GM12878 (cell line): ENCODE results near the gene MRPL38. TPM values are rescaled to one million over a fixed set of nuclear protein-coding genes. Genes with fewer than 3 reads are reported as not detected.

Experiments
- ATAC-seq: fragments of 200-7000 bp; cut with Tn5 transposase; 3 replicates; pipeline ENCODE4 v1.9.1; 2020; ENCODE audit warnings: mild to moderate bottlenecking, moderate library complexity
- BruUV-seq: library from RNA; stranded (reverse); fragments of 400-500 nt; replicated peaks from 2 replicates; lab custom pipeline; 2021; lab: Mats Ljungman, UMichigan
- CTCF ChIA-PET: fragments of 300-600 bp; sonication (Branson Sonifier 250); formaldehyde crosslinking; extraction: SDS; loops from one replicate; lab custom pipeline; 2021; ENCODE audit warnings: inconsistent platforms; lab: Yijun Ruan, JAX
- POLR2A ChIA-PET: fragments of 350-600 bp; formaldehyde crosslinking; extraction: SDS; loops from one replicate; lab custom pipeline; 2021; ENCODE audit warnings: inconsistent platforms; lab: Charles Lee
- RAD21 ChIA-PET: fragments of 300-600 bp; sonication (Branson Sonifier 250); formaldehyde crosslinking; loops from one replicate; lab custom pipeline; 2023; ENCODE audit warnings: antibody characterized with exemption; ENCODE audit not compliant: unreplicated experiment; lab: Charles Lee
- SMC1A ChIA-PET: fragments of 300-600 bp; sonication (Branson Sonifier 250); formaldehyde crosslinking; loops from one replicate; lab custom pipeline; 2023; ENCODE audit not compliant: unreplicated experiment, uncharacterized antibody; lab: Charles Lee
- DNase-seq: peaks from one replicate; pipeline ENCODE4 v3.0.0-alpha.2; 2011; ENCODE audit warnings: low read depth, low spot score
- FAIRE-seq: peaks from 3 replicates; lab custom pipeline; 2011; peaks lifted over from hg19 to GRCh38; lab: Jason Lieb, UNC
- H2AFZ ChIP-seq: 2 replicates; pipeline ENCODE4 v1.6.0; 2011; ENCODE audit warnings: low read depth, low read length, control low read depth; ENCODE audit not compliant: control insufficient read depth
- H3K27ac ChIP-seq: 2 replicates; pipeline ENCODE4 v1.5.1; 2011; ENCODE audit warnings: control low read depth; ENCODE audit not compliant: control insufficient read depth, insufficient read depth
- H3K27me3 ChIP-seq, 2 experiments: replicated peaks in 1 of 2; 2 replicates each; pipeline versions ENCODE4 v1.6.0 to v1.6.1; 2011; ENCODE audit warnings: low read length in 1 of 2; ENCODE audit not compliant: control insufficient read depth in 2 of 2, insufficient read depth in 2 of 2
- H3K36me3 ChIP-seq, 2 experiments: 2 replicates each; pipeline ENCODE4 v1.5.1; 2011; ENCODE audit warnings: low read length in 1 of 2; ENCODE audit not compliant: control insufficient read depth in 2 of 2, insufficient read depth in 2 of 2
- H3K4me1 ChIP-seq: 2 replicates; pipeline ENCODE4 v1.6.1; 2011; ENCODE audit warnings: mild to moderate bottlenecking, low read length, moderate library complexity, mixed read lengths; ENCODE audit not compliant: control insufficient read depth, insufficient read depth
- H3K4me2 ChIP-seq: 2 replicates; pipeline ENCODE4 v1.6.0; 2011; ENCODE audit warnings: control low read depth; ENCODE audit not compliant: control insufficient read depth, insufficient read depth
- H3K4me3 ChIP-seq: fragments of 200-600 bp; sonication (generic); 2 replicates; pipeline ENCODE4 v1.5.1; 2016
- H3K79me2 ChIP-seq: 2 replicates; pipeline ENCODE4 v1.6.0; 2011; ENCODE audit warnings: low read length; ENCODE audit not compliant: control insufficient read depth, insufficient read depth
- H3K9ac ChIP-seq: 2 replicates; pipeline ENCODE4 v1.8.0; 2011; ENCODE audit warnings: low read length, control low read depth, mixed read lengths; ENCODE audit not compliant: control insufficient read depth, insufficient read depth
- H3K9me3 ChIP-seq: replicated peaks from 3 replicates; pipeline ENCODE4 v1.5.1; 2011; ENCODE audit warnings: mild to moderate bottlenecking, low read length; ENCODE audit not compliant: control insufficient read depth, insufficient read depth
- H4K20me1 ChIP-seq: 2 replicates; pipeline ENCODE4 v1.6.0; 2011; ENCODE audit not compliant: control insufficient read depth, insufficient read depth
- BACH1 ChIP-seq: fragments of 450-650 bp; IDR thresholded peaks from 2 replicates; pipeline ENCODE4 v1.6.1; 2017; ENCODE audit warnings: mild to moderate bottlenecking, borderline replicate concordance
- CBX5 ChIP-seq: sonication (generic); IDR thresholded peaks from 2 replicates; pipeline ENCODE4 v1.6.1; 2016; ENCODE audit warnings: low read depth, moderate library complexity, mild to moderate bottlenecking, inconsistent platforms
- EED ChIP-seq: sonication (generic); IDR thresholded peaks from 2 replicates; pipeline ENCODE4 v1.6.1; 2016; ENCODE audit warnings: antibody characterized with exemption, low read depth
- FOXM1 ChIP-seq: IDR thresholded peaks from 2 replicates; pipeline ENCODE4 v1.6.1; 2012; ENCODE audit warnings: low read depth, mild to moderate bottlenecking, inconsistent platforms, low read length, moderate library complexity
- GABPA ChIP-seq: IDR thresholded peaks from 2 replicates; pipeline ENCODE4 v1.6.1; 2014; ENCODE audit warnings: antibody characterized with exemption, low read depth, mild to moderate bottlenecking, inconsistent platforms
- MXI1 ChIP-seq: fragments of 150-350 bp; IDR thresholded peaks from 2 replicates; pipeline ENCODE4 v1.6.1; 2011; ENCODE audit warnings: low read depth, mild to moderate bottlenecking, inconsistent platforms, low read length, improper control_type of control experiment
- PRDM15 ChIP-seq: fragments of 450-650 bp; formaldehyde crosslinking; IDR thresholded peaks from 2 replicates; pipeline ENCODE4 v1.4.0; 2020; ENCODE audit warnings: mild to moderate bottlenecking, moderate library complexity
- RAD21 ChIP-seq: IDR thresholded peaks from 2 replicates; pipeline ENCODE4 v1.6.1; 2011; ENCODE audit warnings: mild to moderate bottlenecking, low read depth, low read length, moderate library complexity; ENCODE audit not compliant: insufficient read depth
- SMAD1 ChIP-seq: fragments of 450-650 bp; IDR thresholded peaks from 2 replicates; pipeline ENCODE4 v1.6.1; 2018; ENCODE audit warnings: mild to moderate bottlenecking, low read depth; ENCODE audit not compliant: partially characterized antibody
- STAT1 ChIP-seq: fragments of 450-650 bp; conservative IDR thresholded peaks from 2 replicates; pipeline ENCODE4 v1.6.1; 2014; ENCODE audit warnings: antibody characterized with exemption, mild to moderate bottlenecking
- TBL1XR1 ChIP-seq: IDR thresholded peaks from 2 replicates; pipeline ENCODE4 v1.6.1; 2012; ENCODE audit warnings: low read depth, low read length, improper control_type of control experiment
- TCF3 ChIP-seq: IDR thresholded peaks from 2 replicates; pipeline ENCODE4 v1.6.1; 2012; ENCODE audit warnings: low read depth, mild to moderate bottlenecking, low read length, borderline replicate concordance; ENCODE audit not compliant: insufficient read depth
- YBX1 ChIP-seq: fragments of 450-650 bp; IDR thresholded peaks from 2 replicates; pipeline ENCODE4 v1.6.1; 2016; ENCODE audit warnings: antibody characterized with exemption
- ZBTB11 ChIP-seq: fragments of 450-650 bp; formaldehyde crosslinking; IDR thresholded peaks from 2 replicates; pipeline ENCODE4 v1.5.0; 2022; ENCODE audit warnings: mild to moderate bottlenecking, missing genetic modification characterization
- WGBS: methylation state at CpG from one replicate; pipeline ENCODE4 v1.1.6; 2016; ENCODE audit warnings: low lambda C conversion rate; ENCODE audit not compliant: insufficient replicate concordance, insufficient coverage; ENCODE audit errors: missing lambda C conversion rate; 5-methylcytosine and 5-hydroxymethylcytosine counted together
- in situ Hi-C: fragments of 300-500 bp; cut with MboI; formaldehyde crosslinking; loops from 9 replicates; pipeline ENCODE4 v1.14.3; 2018; ENCODE audit warnings: mixed read lengths
- intact Hi-C: fragments of 100-400 bp; cut with micrococcal nuclease; formaldehyde crosslinking; loops from one replicate; pipeline ENCODE4 v1.14.2; 2022; ENCODE audit not compliant: unreplicated experiment
- polyA plus RNA-seq, 11 experiments: library from polyadenylated mRNA; depleted of rRNA in 4 of 11; unstranded in 6 of 11; stranded (reverse) in 5 of 11; fragments of >200 nt; fragmentation: Nextera tagmentation in 4 of 11; fragmentation: Illumina TruSeq in 1 of 11; extraction: Ambion mirVana in 4 of 11; extraction: Trizol in 1 of 11; gene quantifications; 1 replicate in 1 of 11; 2 replicates in 10 of 11; pipeline versions ENCODE4 v1.2.1 to v1.2.3, GENCODE V29; 2011 to 2016; ENCODE audit warnings: inconsistent platforms in 2 of 11, missing spikeins in 2 of 11, low read depth in 1 of 11
- total RNA-seq, 4 experiments: library from RNA; depleted of rRNA in 3 of 4; stranded (reverse); fragments of >200 nt in 3 of 4; fragmentation: Illumina TruSeq in 1 of 4; extraction: Trizol in 1 of 4; gene quantifications; 2 replicates each; pipeline versions ENCODE4 v1.2.1 to v1.2.3, GENCODE V29; 2013 to 2021

Gene MRPL38
- total and polyA plus RNA-seq, 10 of the 15 experiments (the other 5 are each of a cell fraction or from before 2014, with no cell fraction given) = 6.6 to 205 (median 53.1) TPM

GRCh38 chr17:75913537-75914210 is 9.0 kb upstream of the MRPL38 start:
- H4K20me1 ChIP-seq = no peaks in the 10 kb centered on the region
- no peaks in the 10 kb centered on the region for H3K9me3 ChIP-seq
- SMC1A ChIA-PET = no interaction called here
- H3K27ac ChIP-seq = no peak overlapping the region
- ATAC-seq (no peak), DNase-seq (no peak), FAIRE-seq (no peak)
- H2AFZ ChIP-seq = no peak overlapping the region
- no peaks in the 10 kb centered on the region for H3K27me3 ChIP-seq
- H3K4me1 ChIP-seq = no peaks in the 10 kb centered on the region
- H3K79me2 ChIP-seq = no peaks in the 10 kb centered on the region
- CTCF ChIA-PET = no interaction called here
- in situ Hi-C loops (no loop called here), intact Hi-C loops (no loop called here)
- H3K4me3 ChIP-seq = no peak overlapping the region
- POLR2A ChIA-PET = interaction anchor here (0.6 kb wide), 1 partner anchor 536 kb away, joined by 4 read pairs; no protein-coding TSS in a partner anchor
- RAD21 ChIA-PET = no interaction called here
- 90% methylated on average over 24 of the region's 32 CpGs for WGBS
- no peak overlapping the region for H3K9ac ChIP-seq
- no peak overlapping the region for H3K4me2 ChIP-seq
- H3K36me3 ChIP-seq = no peaks in the 10 kb centered on the region
- no TSS peak for BruUV-seq
- TF ChIP-seq PRDM15 (CRISPR knock-in tag) (no peak), FOXM1 (no peak), ZBTB11 (CRISPR knock-in tag) (no peak), SMAD1 (no peak), YBX1 (no peak), RAD21 (no peak), TBL1XR1 (no peak), BACH1 (no peak), CBX5 (no peak), GABPA (no peak), STAT1 (no peak), EED (no peak), TCF3 (no peak), MXI1 (no peak)
